Suprapubic skin (tissue), 4 donors: ENCODE data around the gene JADE2. TPM values are rescaled to one million over a fixed set of nuclear protein-coding genes. Genes with fewer than 3 reads are reported as not detected.

Experiments
- DNase-seq, 2 donors: peaks; one replicate each; pipeline ENCODE4 v3.0.0-alpha.2; 2019; ENCODE audit warnings: low spot score in 2 of 2
- H3K27ac ChIP-seq: fragments of 200-600 bp; sonication (generic); one replicate; pipeline ENCODE4 v1.5.1; 2019
- H3K27me3 ChIP-seq: fragments of 200-600 bp; sonication (generic); one replicate; pipeline ENCODE4 v1.5.1; 2019
- H3K36me3 ChIP-seq: fragments of 200-600 bp; sonication (generic); one replicate; pipeline ENCODE4 v1.5.1; 2019
- H3K4me1 ChIP-seq: fragments of 200-600 bp; sonication (generic); one replicate; pipeline ENCODE4 v1.5.1; 2019
- H3K4me3 ChIP-seq: fragments of 200-600 bp; sonication (generic); one replicate; pipeline ENCODE4 v1.5.1; 2019; ENCODE audit warnings: mild to moderate bottlenecking
- H3K9me3 ChIP-seq: fragments of 200-600 bp; sonication (generic); one replicate; pipeline ENCODE4 v1.5.1; 2019
- CTCF ChIP-seq, 2 donors: fragments of 200-600 bp in 1 of 2; fragments of 450-650 bp in 1 of 2; sonication (generic) in 1 of 2; IDR thresholded peaks; one replicate each; pipeline ENCODE4 v1.5.1; 2016 to 2019; ENCODE audit warnings: antibody characterized with exemption in 2 of 2, mild to moderate bottlenecking in 1 of 2, moderate library complexity in 1 of 2
- EP300 ChIP-seq: sonication (generic); formaldehyde crosslinking; IDR thresholded peaks from one replicate; pipeline ENCODE4 v1.6.1; 2017; ENCODE audit warnings: antibody characterized with exemption
- POLR2A ChIP-seq, 2 donors: fragments of 450-650 bp; IDR thresholded peaks; one replicate each; pipeline ENCODE4 v1.6.1; 2017; ENCODE audit warnings: antibody characterized with exemption in 2 of 2, mild to moderate bottlenecking in 2 of 2, moderate library complexity in 2 of 2
- POLR2AphosphoS5 ChIP-seq, 3 donors: sonication (generic); formaldehyde crosslinking; IDR thresholded peaks; one replicate each; pipeline ENCODE4 v1.6.1; 2017; ENCODE audit warnings: antibody characterized with exemption in 3 of 3
- WGBS: methylation state at CpG from one replicate; pipeline ENCODE4 v1.1.5; 2018; 5-methylcytosine and 5-hydroxymethylcytosine counted together
- total RNA-seq, 4 donors: library from RNA; depleted of rRNA; stranded (reverse); fragments of >200 nt; gene quantifications; one replicate each; pipeline ENCODE4 v1.1.0, GENCODE V29; 2016

Gene JADE2
- total RNA-seq, 4 donors from 2014 or later: 31.4 to 62.1 (median 56.6) TPM

- TF ChIP-seq POLR2AphosphoS5 (IDR thresholded peaks at IDR 0.05) (no peak), POLR2A (IDR thresholded peaks at IDR 0.05) (no peak)
- 80% methylated on average over 5 of the region's 5 CpGs for WGBS
- Histone ChIP-seq H3K4me1 (peaks cover 16% of the 10 kb centered on the region), H3K27me3 (no peaks in the 10 kb centered on the region), H3K36me3 (peaks cover 88% of the 10 kb centered on the region), H3K9me3 (no peaks in the 10 kb centered on the region), H3K4me3 (no peak overlapping the region), H3K27ac (no peak overlapping the region)
- DNase-seq: no peak
Observed at GRCh38 chr5:134563962-134564361, 38.5 kb downstream of the JADE2 start.

- H3K27me3 ChIP-seq: no peaks in the 10 kb centered on the region
- TF ChIP-seq CTCF (IDR thresholded peaks at IDR 0.05) (no peak), POLR2A (IDR thresholded peaks at IDR 0.05) (no peak), POLR2AphosphoS5 (IDR thresholded peaks at IDR 0.05) (no peak), EP300 (no peak)
- peaks cover 20% of the 10 kb centered on the region for H3K4me1 ChIP-seq
- no peaks in the 10 kb centered on the region for H3K9me3 ChIP-seq
- peaks cover 88% of the 10 kb centered on the region for H3K36me3 ChIP-seq
- H3K27ac ChIP-seq: no peak overlapping the region
- WGBS: 96% methylated on average over 3 of the region's 4 CpGs
- no peak for DNase-seq
- H3K4me3 ChIP-seq: no peak overlapping the region
Observed at GRCh38 chr5:134564396-134564795, 38.9 kb downstream of the JADE2 start.

GRCh38 chr5:134565791-134566740, 40.6 kb downstream of the JADE2 start:
- no peak overlapping the region for H3K4me3 ChIP-seq
- H3K4me1 ChIP-seq: peaks cover 27% of the 10 kb centered on the region
- no peak overlapping the region for H3K27ac ChIP-seq
- no peaks in the 10 kb centered on the region for H3K9me3 ChIP-seq
- 93% methylated on average over 18 of the region's 28 CpGs for WGBS
- no peaks in the 10 kb centered on the region for H3K27me3 ChIP-seq
- TF ChIP-seq EP300: no peak
- TF ChIP-seq POLR2A (IDR thresholded peaks at IDR 0.05): no peak
- no peak for TF ChIP-seq POLR2AphosphoS5 (IDR thresholded peaks at IDR 0.05)
- no peak for TF ChIP-seq CTCF (IDR thresholded peaks at IDR 0.05)
- DNase-seq: no peak
- peaks cover 87% of the 10 kb centered on the region for H3K36me3 ChIP-seq

GRCh38 chr5:134566741-134567221, 41.3 kb downstream of the JADE2 start:
- Histone ChIP-seq H3K27me3 (no peaks in the 10 kb centered on the region), H3K27ac (no peak overlapping the region), H3K9me3 (no peaks in the 10 kb centered on the region), H3K4me3 (no peak overlapping the region), H3K36me3 (peaks cover 87% of the 10 kb centered on the region), H3K4me1 (peaks cover 27% of the 10 kb centered on the region)
- DNase-seq: no peak
- TF ChIP-seq CTCF (IDR thresholded peaks at IDR 0.05) (no peak), EP300 (no peak), POLR2A (IDR thresholded peaks at IDR 0.05) (no peak)
- WGBS: 87% methylated on average over 13 of the region's 13 CpGs

- H3K27ac ChIP-seq: peak overlapping the region; percentile 23
- WGBS: 78% methylated on average over 5 of the region's 7 CpGs
- H3K4me1 ChIP-seq: peaks cover 27% of the 10 kb centered on the region
- H3K36me3 ChIP-seq: peaks cover 87% of the 10 kb centered on the region
- H3K27me3 ChIP-seq: no peaks in the 10 kb centered on the region
- H3K4me3 ChIP-seq: no peak overlapping the region
- TF ChIP-seq CTCF (IDR thresholded peaks at IDR 0.05) (no peak), POLR2AphosphoS5 (IDR thresholded peaks at IDR 0.05) (no peak)
- DNase-seq: no peak
- H3K9me3 ChIP-seq: no peaks in the 10 kb centered on the region
Observed at GRCh38 chr5:134567641-134568336, 42.3 kb downstream of the JADE2 start.
